ENCODE data around the gene ETV2.
A peak's percentile ranks its signal among the peaks of the same experiment; 100 is the strongest.
"Not testable (repeated sequence)": the region's sequence is repeated elsewhere in the genome, so short reads cannot be mapped to it uniquely, and the experiment has no call there.

The ETV2 gene

DNA sequence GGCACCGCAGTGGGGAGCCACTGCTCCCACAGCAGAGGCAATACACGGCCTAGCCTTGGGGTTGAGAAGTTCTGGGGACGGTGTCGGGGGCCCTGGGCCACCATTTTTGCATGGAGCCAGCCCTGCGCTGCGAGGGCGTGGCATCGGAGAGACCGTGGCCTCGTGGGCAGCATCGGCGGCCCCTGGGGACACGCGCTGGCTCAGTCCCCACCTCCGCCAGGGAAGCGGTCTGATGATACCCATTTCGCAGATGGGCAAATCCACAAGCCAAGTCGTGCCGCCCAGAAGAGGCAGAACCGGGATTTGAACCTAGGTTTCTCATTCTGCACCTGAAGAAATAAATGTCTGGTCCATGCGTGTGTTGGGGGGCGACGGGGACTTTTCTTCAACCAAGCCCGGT lies 23.6 kb downstream of the ETV2 start:
- Mint-ChIP-seq H3K4me3 (no peak overlapping the region), H3K9me3 (no peaks in the 10 kb centered on the region)

GRCh38 chr19:35665604-35666003 lies 24.1 kb downstream of the ETV2 start:
- Mint-ChIP-seq H3K36me3 (peaks cover 41% of the 10 kb centered on the region), H3K27me3 (peaks cover 13% of the 10 kb centered on the region), H3K4me1 (no peaks in the 10 kb centered on the region), H3K4me3 (no peak overlapping the region), H3K27ac (no peak overlapping the region), H3K9me3 (no peaks in the 10 kb centered on the region)
- ATAC-seq, result no peak

More for the DNA sequence above, 23.6 kb downstream of the ETV2 start:
- H3K36me3 Mint-ChIP-seq, result peaks cover 45% of the 10 kb centered on the region
- no peak for ATAC-seq
- H3K27me3 Mint-ChIP-seq, result peaks cover 8% of the 10 kb centered on the region
- H3K27ac Mint-ChIP-seq, result no peak overlapping the region
- no peaks in the 10 kb centered on the region for H3K4me1 Mint-ChIP-seq

DNA sequence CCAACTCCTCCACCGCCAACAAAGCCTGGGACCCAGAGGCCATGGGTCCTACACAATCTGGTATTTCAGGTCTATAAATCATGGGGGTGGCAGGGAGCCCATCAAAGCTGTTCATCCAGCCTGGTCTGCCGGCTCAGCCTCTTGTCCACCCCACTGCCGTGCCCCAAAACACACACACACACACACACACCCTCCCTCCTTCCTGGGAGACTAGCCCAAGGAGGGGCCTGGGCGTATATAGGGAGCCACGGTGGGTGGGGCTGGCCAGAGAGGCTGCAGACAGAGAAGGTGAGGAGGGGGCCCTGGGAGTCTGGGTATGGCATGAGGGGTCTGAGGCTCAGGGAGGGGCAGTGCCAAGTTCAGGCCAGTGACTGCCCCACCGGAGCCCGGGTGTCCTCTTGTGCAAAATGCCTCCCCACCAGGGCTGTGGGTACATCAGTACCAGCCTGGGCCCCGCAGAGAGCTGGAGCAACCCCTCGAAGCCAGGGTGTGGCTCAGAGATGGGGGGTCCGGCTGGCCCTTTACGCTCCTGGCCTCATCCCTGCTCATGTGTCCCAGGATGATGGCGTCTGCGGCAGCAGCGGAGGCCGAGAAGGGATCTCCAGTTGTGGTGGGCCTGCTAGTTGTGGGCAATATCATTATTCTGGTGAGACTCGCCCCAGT lies 24.8 kb downstream of the ETV2 start, which contains the start of gene UPK1A:
TSS of gene UPK1A (plus strand) at position 267 of the 663 bp plus-strand sequence. CDS start at position 563, 296 bp downstream.
- Mint-ChIP-seq H3K4me3 (no peak within 1 kb of the TSS), H3K27me3 (peaks cover 20% of the 10 kb centered on the region), H3K36me3 (peaks cover 35% of the 10 kb centered on the region), H3K4me1 (no peaks in the 10 kb centered on the region), H3K9me3 (no peaks in the 10 kb centered on the region), H3K27ac (no peak within 1 kb of the TSS)
- ATAC-seq, result peak; percentile 20

DNA sequence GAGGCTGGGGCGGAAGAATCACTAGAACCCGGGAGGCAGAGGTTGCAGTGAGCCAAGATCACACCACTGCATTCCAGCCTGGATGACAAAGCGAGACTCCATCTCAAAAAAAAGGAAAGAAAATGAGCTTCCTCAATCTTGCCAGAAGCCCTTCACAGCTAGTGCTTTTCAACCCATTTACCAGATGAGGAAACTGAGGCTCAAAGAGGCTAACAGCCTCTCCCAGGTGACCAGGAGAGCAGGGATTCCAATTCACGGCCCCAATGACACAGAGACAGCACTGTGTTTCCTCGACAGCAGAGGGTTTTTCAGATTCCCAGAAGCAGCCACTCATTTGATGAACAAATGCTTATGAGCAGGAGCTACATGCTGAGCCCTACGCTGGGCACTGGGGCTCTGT lies 28.0 kb downstream of the ETV2 start:
- Mint-ChIP-seq H3K36me3 (peaks cover 10% of the 10 kb centered on the region), H3K4me1 (peaks cover 10% of the 10 kb centered on the region), H3K27me3 (peaks cover 45% of the 10 kb centered on the region), H3K9me3 (no peaks in the 10 kb centered on the region), H3K4me3 (no peak overlapping the region), H3K27ac (no peak overlapping the region)
- no peak for ATAC-seq

DNA sequence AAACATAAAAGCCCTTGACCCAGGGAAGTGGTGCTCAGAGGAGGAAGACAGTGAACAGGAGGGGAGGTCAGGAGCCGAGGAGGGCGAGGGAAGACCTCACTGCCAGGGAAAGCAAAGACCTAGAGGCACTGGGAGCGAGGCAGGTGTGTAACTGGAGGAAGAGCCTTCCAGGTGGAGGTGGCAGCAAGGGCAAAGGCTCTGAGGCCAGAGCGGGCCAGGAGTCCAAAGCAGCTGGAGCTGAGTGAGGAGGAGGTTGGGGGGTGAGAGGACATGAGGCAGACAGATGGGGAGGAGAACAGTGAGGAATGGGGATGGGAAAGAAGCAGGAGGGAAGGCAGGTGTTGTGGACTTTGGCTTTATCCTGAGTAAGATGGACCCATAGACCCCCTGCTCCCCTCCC lies 28.4 kb downstream of the ETV2 start:
- Mint-ChIP-seq H3K4me3 (no peak overlapping the region), H3K9me3 (no peaks in the 10 kb centered on the region), H3K4me1 (peaks cover 10% of the 10 kb centered on the region), H3K27me3 (peaks cover 45% of the 10 kb centered on the region), H3K27ac (no peak overlapping the region), H3K36me3 (peaks cover 7% of the 10 kb centered on the region)
- ATAC-seq, result no peak

DNA sequence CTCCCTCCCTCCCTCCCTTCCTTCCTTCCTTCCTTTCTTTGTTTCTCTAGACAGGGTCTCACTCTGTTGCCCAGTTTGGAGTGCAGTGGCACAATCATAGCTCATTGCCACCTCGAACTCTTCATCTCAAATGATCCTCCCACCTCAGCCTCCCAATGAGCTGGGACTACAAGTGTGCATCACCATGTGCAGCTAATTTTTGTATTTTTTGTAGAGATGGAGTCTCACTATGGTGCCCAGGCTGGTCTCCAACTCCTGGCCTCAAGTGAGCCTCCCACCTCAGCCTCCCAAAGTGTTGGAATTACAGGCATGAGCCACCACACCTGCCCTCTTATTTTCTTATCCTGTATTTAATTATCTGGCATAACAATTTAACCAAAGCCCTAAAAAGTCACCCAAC lies 29.1 kb downstream of the ETV2 start:
- Mint-ChIP-seq H3K9me3 (no peaks in the 10 kb centered on the region), H3K27me3 (peaks cover 48% of the 10 kb centered on the region), H3K4me3 (no peak overlapping the region), H3K4me1 (peaks cover 10% of the 10 kb centered on the region), H3K27ac (no peak overlapping the region), H3K36me3 (peaks cover 1% of the 10 kb centered on the region)
- no peak for ATAC-seq

DNA sequence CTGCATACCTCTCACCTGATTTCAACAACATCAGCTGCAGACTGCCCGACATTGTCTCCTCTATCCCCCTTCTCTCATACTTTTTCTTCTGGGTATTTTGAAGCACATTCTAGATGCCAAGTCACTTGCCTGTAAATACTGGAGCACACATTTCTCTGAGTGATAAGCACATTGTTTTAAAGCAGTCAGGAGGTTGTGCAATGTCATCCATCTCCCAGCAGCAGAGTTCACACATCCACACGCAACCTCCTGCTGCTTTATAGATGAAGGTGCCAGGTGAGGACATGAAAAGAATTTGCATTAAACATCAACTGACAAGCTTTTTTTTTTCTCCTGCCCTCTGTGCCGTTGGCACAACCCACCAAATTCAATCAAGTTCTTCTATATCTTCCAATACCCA lies 30.3 kb downstream of the ETV2 start:
- peaks cover 59% of the 10 kb centered on the region for H3K27me3 Mint-ChIP-seq
- no peak overlapping the region for H3K4me3 Mint-ChIP-seq
- peaks cover 6% of the 10 kb centered on the region for H3K36me3 Mint-ChIP-seq
- no peak for ATAC-seq
- H3K27ac Mint-ChIP-seq, result no peak overlapping the region
- peaks cover 10% of the 10 kb centered on the region for H3K4me1 Mint-ChIP-seq
- no peaks in the 10 kb centered on the region for H3K9me3 Mint-ChIP-seq

GRCh38 chr19:35673121-35673804 lies 31.7 kb downstream of the ETV2 start:
- peak overlapping the region; percentile 75 for H3K4me3 Mint-ChIP-seq
- H3K4me1 Mint-ChIP-seq, result peaks cover 10% of the 10 kb centered on the region
- no peaks in the 10 kb centered on the region for H3K9me3 Mint-ChIP-seq
- H3K27ac Mint-ChIP-seq, result peak overlapping the region; percentile 61
- peaks cover 72% of the 10 kb centered on the region for H3K27me3 Mint-ChIP-seq
- peak; percentile 76 for ATAC-seq
- H3K36me3 Mint-ChIP-seq, result peaks cover 6% of the 10 kb centered on the region

GRCh38 chr19:35675589-35676140 lies 34.1 kb downstream of the ETV2 start:
- H3K36me3 Mint-ChIP-seq, result peaks cover 6% of the 10 kb centered on the region
- H3K9me3 Mint-ChIP-seq, result no peaks in the 10 kb centered on the region
- H3K27me3 Mint-ChIP-seq, result peaks cover 60% of the 10 kb centered on the region
- ATAC-seq, result no peak
- no peak overlapping the region for H3K27ac Mint-ChIP-seq
- H3K4me1 Mint-ChIP-seq, result peaks cover 10% of the 10 kb centered on the region
- H3K4me3 Mint-ChIP-seq, result no peak overlapping the region

DNA sequence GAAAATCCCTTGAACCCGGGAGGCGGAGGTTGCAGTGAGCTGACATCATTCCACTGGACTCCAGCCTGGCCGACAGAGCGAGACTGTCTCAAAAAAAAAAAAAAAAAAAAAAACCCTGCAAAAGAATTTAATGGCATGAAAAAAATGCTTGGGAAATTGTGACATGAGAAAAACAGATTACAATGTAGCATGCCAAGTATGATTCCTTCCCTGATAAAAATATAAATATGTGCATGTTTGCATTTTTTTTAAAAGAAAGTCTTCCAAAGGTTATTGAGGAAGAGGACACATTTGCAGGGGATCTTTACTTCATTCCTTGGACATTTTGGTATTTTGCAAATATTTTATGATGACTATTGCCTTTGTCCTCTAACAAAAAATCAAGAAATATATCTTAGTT lies 48.3 kb downstream of the ETV2 start:
- no peaks in the 10 kb centered on the region for H3K9me3 Mint-ChIP-seq
- no peaks in the 10 kb centered on the region for H3K36me3 Mint-ChIP-seq
- H3K4me3 Mint-ChIP-seq, result no peak overlapping the region
- no peaks in the 10 kb centered on the region for H3K27me3 Mint-ChIP-seq
- no peak for ATAC-seq
- peaks cover 9% of the 10 kb centered on the region for H3K4me1 Mint-ChIP-seq
- no peak overlapping the region for H3K27ac Mint-ChIP-seq

- H3K4me3 Mint-ChIP-seq, ATAC-seq, H3K27ac Mint-ChIP-seq, H3K9me3 Mint-ChIP-seq, H3K27me3 Mint-ChIP-seq, H3K36me3 Mint-ChIP-seq: not testable (repeated sequence)
- H3K4me1 Mint-ChIP-seq, result peaks cover 11% of the 10 kb centered on the region
These were observed 49.6 kb downstream of the ETV2 start for GRCh38 chr19:35691106-35691505.

- ATAC-seq, result no peak
- Mint-ChIP-seq H3K27me3 (no peaks in the 10 kb centered on the region), H3K4me1 (peaks cover 16% of the 10 kb centered on the region), H3K4me3 (no peak overlapping the region), H3K36me3 (no peaks in the 10 kb centered on the region), H3K9me3 (peaks cover 3% of the 10 kb centered on the region), H3K27ac (no peak overlapping the region)
These were observed 50.5 kb downstream of the ETV2 start for GRCh38 chr19:35692010-35692409.

GRCh38 chr19:35693422-35693821 lies 51.9 kb downstream of the ETV2 start:
- H3K27me3 Mint-ChIP-seq, result no peaks in the 10 kb centered on the region
- peak overlapping the region; percentile 15 for H3K27ac Mint-ChIP-seq
- H3K9me3 Mint-ChIP-seq, result peaks cover 3% of the 10 kb centered on the region
- H3K4me3 Mint-ChIP-seq, result no peak overlapping the region
- H3K36me3 Mint-ChIP-seq, result no peaks in the 10 kb centered on the region
- ATAC-seq, result no peak
- peaks cover 16% of the 10 kb centered on the region for H3K4me1 Mint-ChIP-seq

DNA sequence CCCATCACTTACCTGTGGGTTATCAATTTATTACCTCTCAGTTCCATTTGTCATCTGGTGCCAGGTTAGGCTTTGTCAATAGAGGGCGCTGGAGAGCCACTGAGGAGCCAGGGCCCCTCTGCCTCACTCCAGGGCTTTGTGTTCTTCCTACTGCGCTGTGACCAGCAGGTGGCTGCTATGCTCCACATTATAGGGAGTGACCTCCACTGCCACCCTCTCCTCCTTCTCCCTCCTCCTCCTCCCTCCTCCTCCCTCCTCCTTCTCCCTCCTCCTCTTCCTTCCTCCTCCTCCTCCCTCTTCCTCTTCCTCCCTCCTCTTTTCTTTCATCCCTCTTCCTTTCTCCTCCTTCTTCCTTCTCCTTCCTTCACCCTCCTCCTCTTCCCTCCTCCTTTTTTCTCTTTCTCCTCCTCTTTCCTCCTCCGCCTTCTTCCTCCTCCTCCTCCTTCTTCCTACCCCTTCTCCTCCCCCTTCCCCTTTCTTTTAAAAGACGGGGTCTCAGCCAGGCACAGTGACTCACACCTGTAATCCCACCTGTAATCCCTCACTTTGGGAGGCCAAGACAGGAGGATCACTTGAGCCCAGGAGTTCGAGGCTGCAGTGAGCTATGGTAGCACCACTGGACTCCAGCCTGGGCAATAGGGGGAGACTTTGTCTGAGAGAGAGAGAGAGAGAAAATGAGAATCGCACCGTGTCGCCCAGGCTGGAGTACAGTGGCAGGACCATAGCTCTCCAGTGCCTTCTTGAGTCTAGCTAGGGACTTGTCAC lies 52.5 kb downstream of the ETV2 start:
- Mint-ChIP-seq H3K36me3 (no peaks in the 10 kb centered on the region), H3K27me3 (no peaks in the 10 kb centered on the region), H3K27ac (peak overlapping the region; percentile 15), H3K4me1 (peaks cover 16% of the 10 kb centered on the region), H3K9me3 (peaks cover 3% of the 10 kb centered on the region), H3K4me3 (no peak overlapping the region)
- peak; percentile 98 for ATAC-seq
